NCI-H748 treated with DMSO at 0.1 percent for 48 hours (cell line): ENCODE data around the gene SSC5D.
"Not testable (repeated sequence)": the region's sequence is repeated elsewhere in the genome, so short reads cannot be mapped to it uniquely, and the experiment has no call there.

Experiments
- DNase-seq: peaks from one replicate; lab custom pipeline; 2025; lab: John Stamatoyannopoulos, UW

SSC5D gene

GRCh38 chr19:55487924-55488687 lies at the start of gene SSC5D:
Gene SSC5D, plus strand, starts transcription at chr19:55488436. Its CDS starts 154 bp downstream, at chr19:55488590.
- no peak for DNase-seq

GRCh38 chr19:55439052-55439451 lies 49.2 kb upstream of the SSC5D start:
- no peak for DNase-seq

- DNase-seq: no peak
Measured at GRCh38 chr19:55440411-55441105, 47.7 kb upstream of the SSC5D start.

GRCh38 chr19:55441319-55441691 lies 46.9 kb upstream of the SSC5D start:
- no peak for DNase-seq

GRCh38 chr19:55441692-55442321 lies 46.4 kb upstream of the SSC5D start:
- peak; percentile 71 for DNase-seq

- DNase-seq: peak; percentile 12
Measured at GRCh38 chr19:55442372-55442961, 45.8 kb upstream of the SSC5D start.

- peak; percentile 41 for DNase-seq
Measured at GRCh38 chr19:55443045-55443823, 45.0 kb upstream of the SSC5D start, which contains the start of gene SHISA7. Gene SHISA7, minus strand, starts transcription at chr19:55443300. Its CDS starts 437 bp downstream, at chr19:55442863.

- DNase-seq: no peak
Measured at GRCh38 chr19:55443824-55444480, 44.3 kb upstream of the SSC5D start.

GRCh38 chr19:55444646-55445045 lies 43.6 kb upstream of the SSC5D start:
- no peak for DNase-seq

GRCh38 chr19:55446060-55446459 lies 42.2 kb upstream of the SSC5D start:
- DNase-seq: no peak

GRCh38 chr19:55447421-55448174 lies 40.6 kb upstream of the SSC5D start:
- DNase-seq: peak; percentile 56

- DNase-seq: not testable (repeated sequence)
Measured at GRCh38 chr19:55448175-55448490, 40.1 kb upstream of the SSC5D start.

GRCh38 chr19:55449469-55449868 lies 38.8 kb upstream of the SSC5D start:
- no peak for DNase-seq

- no peak for DNase-seq
Measured at GRCh38 chr19:55451163-55451964, 36.9 kb upstream of the SSC5D start.

- DNase-seq: peak; percentile 45
Measured at GRCh38 chr19:55451965-55452748, 36.1 kb upstream of the SSC5D start.

- peak; percentile 96 for DNase-seq
Measured at GRCh38 chr19:55452749-55453346, 35.4 kb upstream of the SSC5D start.

- DNase-seq: no peak
Measured at GRCh38 chr19:55453511-55454260, 34.5 kb upstream of the SSC5D start.

- DNase-seq: peak; percentile 53
Measured at GRCh38 chr19:55454787-55455243, 33.4 kb upstream of the SSC5D start.
